NT2/D1 (cell line): ENCODE results near the gene HP.

Experiments used
- YY1 ChIP-seq: IDR thresholded peaks from 2 replicates; pipeline ENCODE4 v1.6.1; 2011; ENCODE audit not compliant: insufficient read length, insufficient read depth
- ZNF274 ChIP-seq: IDR thresholded peaks from 2 replicates; pipeline ENCODE4 v1.6.1; 2011; ENCODE audit warnings: mild to moderate bottlenecking, low read depth, low read length

DNA sequence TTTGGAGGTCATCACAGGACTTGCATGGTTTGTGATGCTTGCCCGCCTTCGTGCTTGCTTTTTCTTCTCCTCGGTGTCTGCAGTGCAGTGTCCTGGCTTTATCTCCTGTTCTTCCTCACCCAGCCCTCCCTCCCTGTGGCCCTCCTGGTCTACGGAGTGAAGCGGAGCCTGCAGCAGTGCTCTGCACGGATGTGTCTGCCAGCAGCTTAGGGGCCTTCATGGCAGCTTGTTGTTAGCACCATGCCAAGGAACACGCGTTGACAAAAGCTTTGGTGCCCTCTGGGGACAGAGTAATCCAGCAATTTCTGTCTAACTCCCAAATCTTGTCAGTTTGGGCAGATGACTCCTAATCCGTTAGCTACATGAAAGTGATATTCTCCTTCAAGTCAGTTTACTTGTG lies 35.8 kb upstream of the HP start:
- TF ChIP-seq ZNF274: no peak
- no peak for TF ChIP-seq YY1
